ENCODE results near the gene B3GAT2.
"Not testable (repeated sequence)": the region's sequence is repeated elsewhere in the genome, so short reads cannot be mapped to it uniquely, and the experiment has no call there.

Gene B3GAT2, protein sequence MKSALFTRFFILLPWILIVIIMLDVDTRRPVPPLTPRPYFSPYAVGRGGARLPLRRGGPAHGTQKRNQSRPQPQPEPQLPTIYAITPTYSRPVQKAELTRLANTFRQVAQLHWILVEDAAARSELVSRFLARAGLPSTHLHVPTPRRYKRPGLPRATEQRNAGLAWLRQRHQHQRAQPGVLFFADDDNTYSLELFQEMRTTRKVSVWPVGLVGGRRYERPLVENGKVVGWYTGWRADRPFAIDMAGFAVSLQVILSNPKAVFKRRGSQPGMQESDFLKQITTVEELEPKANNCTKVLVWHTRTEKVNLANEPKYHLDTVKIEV

DNA sequence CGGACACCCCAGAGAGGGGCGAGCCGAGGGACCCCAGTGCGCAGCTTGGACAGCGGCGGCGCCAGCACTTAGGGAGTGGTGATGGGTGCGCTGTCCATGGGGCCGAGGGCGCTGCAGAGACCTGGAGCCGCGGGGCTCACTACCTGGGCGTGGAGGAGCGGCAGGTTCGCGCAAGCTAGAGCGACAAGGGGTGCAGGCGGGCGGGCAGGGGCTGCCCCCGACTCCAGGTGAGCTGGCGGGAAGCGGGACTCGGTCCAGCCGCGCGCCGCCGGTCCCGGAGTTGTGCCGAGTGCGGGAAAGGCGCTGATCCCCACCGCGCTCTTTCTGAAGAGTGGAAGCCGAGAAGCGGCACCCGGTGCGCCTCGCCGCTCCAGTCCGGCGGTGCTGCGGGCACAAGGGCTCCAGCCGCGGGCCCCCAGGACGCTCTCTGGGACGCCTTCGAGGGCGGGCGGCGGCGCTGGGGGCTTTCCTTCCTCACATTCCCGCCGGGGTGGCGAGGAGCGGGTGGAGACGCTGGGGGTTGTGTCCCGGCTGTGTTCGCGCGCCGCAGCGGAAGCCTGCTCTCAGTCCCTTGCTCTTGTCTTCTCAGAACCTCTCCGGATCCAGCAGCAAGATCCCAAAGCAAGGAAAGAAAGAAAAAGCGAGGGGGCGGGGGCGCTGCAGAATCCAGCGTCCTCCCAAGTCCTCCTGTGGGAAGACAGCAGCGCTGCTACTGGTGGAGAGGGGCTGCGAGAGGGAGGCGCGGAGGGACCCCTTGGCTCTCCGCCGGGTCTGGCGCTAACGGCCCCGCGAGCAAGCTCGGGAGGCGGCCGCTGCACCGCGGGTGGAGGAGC, at the start of gene B3GAT2:
Gene B3GAT2 (minus strand): TSS at position 610 of the 833 bp plus-strand sequence. CDS start 631 bp downstream, outside the sequence.
- DNase-seq (ENCODE audit: low read depth) = no peak

DNA sequence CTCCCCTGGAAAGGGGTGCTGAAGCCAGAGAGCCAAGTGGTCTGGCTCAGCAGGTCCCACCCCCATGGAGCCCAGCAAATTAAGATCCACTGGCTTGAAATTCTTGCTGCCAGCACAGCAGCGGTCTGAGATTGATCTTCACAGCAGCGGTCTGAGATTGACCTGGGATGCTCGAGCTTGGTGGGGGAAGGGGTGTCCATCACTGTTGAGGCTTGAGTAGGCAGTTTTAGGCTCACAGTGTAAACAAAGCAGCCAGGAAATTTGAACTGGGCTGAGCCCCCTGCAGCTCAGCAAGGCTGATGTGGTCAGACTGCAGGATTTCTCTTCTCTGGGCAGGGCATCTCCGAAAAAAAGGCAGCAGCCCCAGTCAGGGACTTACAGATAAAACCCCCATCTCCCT, 41.3 kb upstream of the B3GAT2 start:
- no peak for DNase-seq (ENCODE audit: low read depth)

- DNase-seq (ENCODE audit: low read depth) = no peak
Observed at GRCh38 chr6:70997379-70997778, 40.5 kb upstream of the B3GAT2 start.

- no peak for DNase-seq (ENCODE audit: low read depth)
Observed at GRCh38 chr6:70996106-70996505, 39.2 kb upstream of the B3GAT2 start.

GRCh38 chr6:70995411-70995810, 38.6 kb upstream of the B3GAT2 start:
- DNase-seq (ENCODE audit: low read depth) = no peak

GRCh38 chr6:70991253-70991652, 34.4 kb upstream of the B3GAT2 start:
- DNase-seq (ENCODE audit: low read depth) = no peak

DNA sequence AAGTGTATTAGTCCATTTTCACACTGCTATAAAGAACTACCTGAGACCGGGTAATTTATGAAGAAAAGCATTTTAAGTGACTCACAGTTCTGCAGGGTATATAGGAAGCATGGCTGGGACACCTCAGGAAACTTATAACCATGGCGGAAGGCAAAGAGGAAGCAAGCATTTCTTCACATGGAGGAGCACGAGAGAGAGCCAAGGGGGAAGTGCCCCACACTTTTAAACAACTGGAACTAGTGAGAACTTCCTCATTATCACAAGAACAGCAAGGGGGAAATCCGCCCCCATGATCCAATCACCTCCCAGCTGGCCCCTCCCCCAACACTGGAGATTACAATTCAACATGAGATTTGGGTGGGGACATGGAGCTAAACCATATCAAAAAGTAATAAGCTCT, 28.3 kb upstream of the B3GAT2 start:
- no peak for DNase-seq (ENCODE audit: low read depth)

- DNase-seq (ENCODE audit: low read depth) = no peak
Observed at GRCh38 chr6:70982747-70983146, 25.9 kb upstream of the B3GAT2 start.

DNA sequence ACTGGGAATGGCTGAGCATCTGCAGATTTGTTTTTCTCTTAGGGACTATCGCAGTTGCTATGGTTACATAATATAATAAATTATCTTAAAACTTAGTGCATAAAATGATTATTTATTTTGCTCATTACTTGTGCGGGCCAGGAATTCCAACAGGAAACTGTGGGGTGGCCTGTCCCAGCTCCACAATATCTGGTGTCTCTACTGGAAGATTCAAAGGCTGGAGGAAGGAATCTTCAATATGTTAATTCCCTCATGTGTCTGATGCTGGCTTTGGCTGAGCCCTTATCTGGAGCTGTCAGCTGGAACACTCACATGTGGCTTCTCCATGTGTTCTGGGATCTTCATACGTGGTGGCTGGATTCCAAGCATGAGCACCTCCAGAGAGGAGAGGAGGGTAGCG, 23.9 kb upstream of the B3GAT2 start:
- DNase-seq (ENCODE audit: low read depth) = no peak

GRCh38 chr6:70973604-70974003, 16.7 kb upstream of the B3GAT2 start:
- DNase-seq (ENCODE audit: low read depth) = no peak

- no peak for DNase-seq (ENCODE audit: low read depth)
Observed at GRCh38 chr6:70967049-70967448, 10.2 kb upstream of the B3GAT2 start.

DNA sequence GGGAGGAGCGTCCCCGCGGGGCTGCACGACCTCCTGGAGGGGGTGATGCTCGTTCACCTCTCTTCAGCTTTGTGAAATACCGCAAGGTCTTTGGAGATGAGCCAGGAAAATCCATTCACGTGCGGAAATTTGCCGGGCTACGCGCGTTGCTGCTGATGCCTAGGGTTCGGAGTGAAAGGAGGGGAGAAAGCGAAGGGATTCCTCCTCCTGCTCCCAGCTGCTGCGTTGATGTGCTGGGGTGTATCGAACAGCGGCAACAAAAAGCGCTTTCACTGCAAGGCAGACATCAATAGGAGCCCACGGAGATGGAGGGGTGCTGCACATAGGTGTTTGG, 391 bp upstream of the B3GAT2 start:
- no peak for DNase-seq (ENCODE audit: low read depth)

DNA sequence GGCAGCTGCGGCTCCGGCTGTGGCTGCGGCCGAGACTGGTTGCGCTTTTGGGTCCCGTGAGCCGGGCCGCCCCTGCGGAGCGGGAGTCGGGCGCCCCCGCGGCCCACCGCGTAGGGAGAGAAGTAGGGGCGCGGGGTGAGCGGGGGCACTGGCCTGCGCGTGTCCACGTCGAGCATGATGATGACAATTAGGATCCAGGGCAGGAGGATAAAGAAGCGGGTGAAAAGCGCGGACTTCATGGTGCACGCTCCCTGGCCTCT, 739 bp downstream of the B3GAT2 start:
- no peak for DNase-seq (ENCODE audit: low read depth)

GRCh38 chr6:70955441-70956190, 1.2 kb downstream of the B3GAT2 start:
- peak; percentile 55 for DNase-seq (ENCODE audit: low read depth)

- no peak for DNase-seq (ENCODE audit: low read depth)
Observed at GRCh38 chr6:70954750-70955149, 2.1 kb downstream of the B3GAT2 start.

DNA sequence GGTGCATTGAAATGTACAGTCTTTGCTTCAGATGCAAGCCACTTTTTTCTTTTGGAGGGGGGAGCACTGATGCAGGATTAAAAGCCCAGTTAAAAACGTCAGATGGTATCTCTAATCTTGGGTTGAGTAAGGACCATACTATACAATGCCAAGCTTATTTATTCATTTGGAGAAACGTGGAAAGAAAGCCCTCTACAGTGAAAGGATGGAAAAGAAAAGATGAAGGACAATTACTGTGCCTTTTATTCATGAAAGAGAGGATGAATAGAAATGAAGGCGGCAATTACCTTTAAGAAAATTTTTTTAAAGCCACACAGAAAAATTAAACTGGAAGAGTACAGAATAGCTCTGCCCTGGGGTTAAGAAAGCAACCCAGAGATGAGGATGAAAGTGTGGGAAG, 2.7 kb downstream of the B3GAT2 start:
- DNase-seq (ENCODE audit: low read depth) = no peak

GRCh38 chr6:70952608-70953165, 4.2 kb downstream of the B3GAT2 start:
- DNase-seq (ENCODE audit: low read depth) = no peak

DNA sequence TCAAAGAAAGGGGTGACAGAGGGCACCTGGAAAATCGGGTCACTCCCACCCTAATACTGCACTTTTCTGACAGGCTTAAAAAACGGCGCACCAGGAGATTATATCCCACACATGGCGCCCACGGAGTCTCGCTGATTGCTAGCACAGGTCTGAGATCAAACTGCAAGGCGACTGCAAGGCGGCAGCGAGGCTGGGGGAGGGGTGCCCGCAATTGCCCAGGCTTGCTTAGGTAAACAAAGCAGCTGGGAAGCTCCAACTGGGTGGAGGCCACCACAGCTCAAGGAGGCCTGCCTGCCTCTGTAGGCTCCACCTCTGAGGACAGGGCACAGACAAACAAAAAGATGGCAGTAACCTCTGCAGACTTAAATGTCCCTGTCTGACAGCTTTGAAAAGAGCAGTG, 12.5 kb downstream of the B3GAT2 start:
- not testable (repeated sequence) for DNase-seq (ENCODE audit: low read depth)

DNA sequence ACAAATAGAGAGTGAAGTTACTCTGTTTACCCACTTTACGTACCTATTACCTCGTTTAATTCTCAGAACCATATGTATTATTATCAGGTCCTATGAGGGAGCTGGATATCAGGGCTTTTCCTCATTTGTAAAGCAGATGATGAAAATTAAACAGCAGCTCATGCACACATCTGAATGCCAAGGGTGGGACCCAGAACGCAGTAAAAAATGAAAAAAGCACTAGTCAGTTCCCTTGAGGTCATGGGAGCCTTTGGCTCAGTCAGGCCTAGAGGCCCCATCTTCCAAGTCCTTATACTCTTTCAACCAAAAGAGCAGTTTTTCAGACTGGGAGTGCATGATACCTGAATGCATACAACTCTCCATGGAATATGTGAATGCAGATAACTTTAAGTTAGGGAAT, 23.0 kb downstream of the B3GAT2 start:
- DNase-seq (ENCODE audit: low read depth) = no peak

DNA sequence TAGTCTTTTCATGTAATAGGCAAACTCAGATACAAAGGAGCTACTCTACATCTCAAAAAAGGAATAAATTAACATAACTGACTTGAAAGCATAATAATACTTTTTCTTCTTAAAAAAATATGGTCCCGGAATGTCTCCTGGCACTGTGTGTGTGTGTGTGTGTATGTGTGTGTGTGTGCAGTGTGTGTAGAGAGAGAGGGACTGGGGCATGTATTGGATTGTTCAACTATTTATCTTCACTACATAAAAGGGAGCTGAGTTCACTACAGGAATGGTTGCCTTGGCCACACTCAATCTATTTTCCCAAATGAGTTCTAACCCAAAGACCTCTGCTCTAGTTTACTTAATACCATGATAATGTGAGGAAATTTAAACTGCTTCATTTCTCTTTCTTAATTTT, 51.1 kb downstream of the B3GAT2 start:
- no peak for DNase-seq (ENCODE audit: low read depth)

- DNase-seq (ENCODE audit: low read depth) = no peak
Observed at GRCh38 chr6:70903665-70904452, 53.0 kb downstream of the B3GAT2 start.

- no peak for DNase-seq (ENCODE audit: low read depth)
Observed at GRCh38 chr6:70901324-70901723, 55.5 kb downstream of the B3GAT2 start.

Measured in T-helper 22 cell (primary cell).